Measurements from ENCODE around the gene FOXRED2. TPM values are rescaled to one million over a fixed set of nuclear protein-coding genes. Genes with fewer than 3 reads are reported as not detected.
A peak's percentile ranks its signal among the peaks of the same experiment; 100 is the strongest.

The FOXRED2 gene
- total and polyA plus RNA-seq, 2 of the 8 experiments (the other 6 are each of a cell fraction or from before 2014, with no cell fraction given): 11.5 to 27.8 TPM

DNA sequence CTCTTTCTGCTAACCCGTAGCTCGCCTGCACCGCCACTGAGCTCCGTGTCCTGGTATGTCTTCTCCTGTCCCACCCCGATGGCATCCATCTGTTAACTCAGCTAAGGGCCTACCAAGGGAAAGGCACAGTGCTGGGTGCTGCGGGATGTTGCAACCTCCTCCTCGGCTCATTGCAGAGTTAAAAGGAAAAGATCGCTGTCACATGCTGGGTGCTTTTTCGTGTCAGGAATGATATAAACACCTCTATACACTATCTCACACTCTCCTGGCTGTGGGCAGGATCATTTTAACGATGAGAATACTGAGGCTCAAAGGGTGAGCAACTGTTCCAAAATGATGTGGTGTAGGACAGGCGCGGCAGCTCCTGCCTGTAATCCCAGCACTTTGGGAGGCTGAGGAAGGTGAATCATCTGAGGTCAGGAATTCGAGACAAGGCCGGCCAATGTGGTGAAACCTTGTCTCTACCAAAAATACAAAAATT lies 35.5 kb downstream of the FOXRED2 start:
- H3K27ac ChIP-seq (ENCODE audit: low read depth, low read length): no peak overlapping the region
- peaks cover 0 to 2% (median 0%) of the 10 kb centered on the region in 4 experiments; a peak in 2 of 7 replicates for H3K4me1 ChIP-seq (replicated peaks in 1 of 4; ENCODE audit: control insufficient read depth in 3 of 4, insufficient read depth in 4 of 4, low read length in 3 of 4)
- H2BK20ac ChIP-seq (ENCODE audit: low read length): no peak overlapping the region
- no peak overlapping the region; the same call in 1 of the 2 replicates for H2BK12ac ChIP-seq (ENCODE audit: low read depth, low read length)
- peaks cover 0 to 2% of the 10 kb centered on the region in 2 experiments for H4K20me1 ChIP-seq (replicated peaks in 1 of 2; ENCODE audit: control insufficient read depth in 1 of 2, insufficient read depth in 2 of 2, low read length in 2 of 2)
- POLR2A ChIA-PET (ENCODE audit: partially characterized antibody): interaction anchor here (0.9 to 3.5 kb wide), 8 partner anchors 10 to 173 kb away, joined by 3 to 14 read pairs (median 5); partner anchors contain the start of genes EIF3D and TXN2
- no peak overlapping the region for H2AK5ac ChIP-seq (ENCODE audit: low read depth, low read length)
- H3K18ac ChIP-seq (ENCODE audit: extremely low read depth, low read length): no peak overlapping the region
- 88% methylated on average over 14 of the region's 14 CpGs; no CpG with 5 or more reads in 1 of the 2 experiments for WGBS, 2 experiments (ENCODE audit: extremely low coverage in 1 of 2, insufficient coverage in 1 of 2, insufficient read length in 1 of 2, insufficient replicate concordance in 2 of 2, low coverage in 1 of 2, low lambda C conversion rate in 2 of 2, missing lambda C conversion rate in 1 of 2)
- H4K5ac ChIP-seq (ENCODE audit: insufficient read length, low read depth, low read length): no peak overlapping the region
- H3K4me3 ChIP-seq (ENCODE audit: extremely low read depth in 1 of 4, insufficient read depth in 2 of 4, low read depth in 3 of 4, low read length in 4 of 4): no peak overlapping the region
- H2BK15ac ChIP-seq (ENCODE audit: low read length): no peak overlapping the region
- no peak overlapping the region for H2BK5ac ChIP-seq (ENCODE audit: low read depth, low read length)
- H3K14ac ChIP-seq (ENCODE audit: insufficient read length): no peak overlapping the region
- H3K9me3 ChIP-seq (ENCODE audit: insufficient read depth in 2 of 2, low read depth in 1 of 2, low read length in 1 of 2): no peaks in the 10 kb centered on the region
- no peak overlapping the region for H3K4me2 ChIP-seq (ENCODE audit: insufficient read depth in 1 of 2, low read depth in 2 of 2, low read length in 2 of 2)
- no peak overlapping the region for H3K4ac ChIP-seq (replicated peaks; ENCODE audit: insufficient read length, low read depth, low read length)
- no peak overlapping the region for H3K23ac ChIP-seq (ENCODE audit: insufficient read length)
- H2AFZ ChIP-seq (ENCODE audit: low read length): no peak overlapping the region
- no peak for DNase-seq (ENCODE audit: low read depth in 1 of 2, low spot score in 2 of 2)
- FAIRE-seq: no peak
- H3K27me3 ChIP-seq (replicated peaks in 1 of 4; ENCODE audit: control insufficient read depth in 3 of 4, extremely low read depth in 1 of 4, insufficient read depth in 3 of 4, low read length in 3 of 4): no peaks in the 10 kb centered on the region
- no peak overlapping the region for H2BK120ac ChIP-seq (replicated peaks; ENCODE audit: low read depth, low read length)
- CTCF ChIA-PET (ENCODE audit: partially characterized antibody): interaction anchor here (0.9 to 6.8 kb wide), 34 partner anchors 9 to 277 kb away, joined by 3 to 78 read pairs (median 7); no protein-coding TSS in a partner anchor
- no peaks in the 10 kb centered on the region for H3K23me2 ChIP-seq (ENCODE audit: low read depth, low read length)
- peaks cover 6 to 11% (median 7%) of the 10 kb centered on the region in 4 experiments; a peak in 5 of 8 replicates for H3K36me3 ChIP-seq (ENCODE audit: control insufficient read depth in 2 of 4, insufficient read depth in 4 of 4, low read length in 3 of 4)
- H3K79me2 ChIP-seq (ENCODE audit: control insufficient read depth in 1 of 2, insufficient read depth in 2 of 2, low read length in 2 of 2): no peaks in the 10 kb centered on the region
- no peaks in the 10 kb centered on the region; the same call in 1 of the 2 replicates for H3K79me1 ChIP-seq (ENCODE audit: low read depth, low read length)
- H4K8ac ChIP-seq (ENCODE audit: extremely low read depth, insufficient read depth, low read length): peak overlapping the region; percentile 31; the same call in 1 of the 2 replicates
- no peak overlapping the region for H3K9ac ChIP-seq (replicated peaks in 1 of 4; ENCODE audit: extremely low read depth in 1 of 4, low read depth in 3 of 4, low read length in 3 of 4)
- H3K56ac ChIP-seq (replicated peaks; ENCODE audit: insufficient read length, low read depth, low read length): no peak overlapping the region
- no peak overlapping the region for H4K91ac ChIP-seq (replicated peaks; ENCODE audit: insufficient read length, low read length)
- no peak for TF ChIP-seq CTBP2 (IDR thresholded peaks at IDR 0.05; ENCODE audit: borderline replicate concordance, insufficient read depth, insufficient read length, low read length)
- TF ChIP-seq CBX5 (IDR thresholded peaks at IDR 0.05; ENCODE audit: low read depth, low read length): no peak
- TF ChIP-seq, protein P1, sequence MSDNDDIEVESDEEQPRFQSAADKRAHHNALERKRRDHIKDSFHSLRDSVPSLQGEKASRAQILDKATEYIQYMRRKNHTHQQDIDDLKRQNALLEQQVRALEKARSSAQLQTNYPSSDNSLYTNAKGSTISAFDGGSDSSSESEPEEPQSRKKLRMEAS (IDR thresholded peaks at IDR 0.05): no peak
- TF ChIP-seq, protein P2, sequence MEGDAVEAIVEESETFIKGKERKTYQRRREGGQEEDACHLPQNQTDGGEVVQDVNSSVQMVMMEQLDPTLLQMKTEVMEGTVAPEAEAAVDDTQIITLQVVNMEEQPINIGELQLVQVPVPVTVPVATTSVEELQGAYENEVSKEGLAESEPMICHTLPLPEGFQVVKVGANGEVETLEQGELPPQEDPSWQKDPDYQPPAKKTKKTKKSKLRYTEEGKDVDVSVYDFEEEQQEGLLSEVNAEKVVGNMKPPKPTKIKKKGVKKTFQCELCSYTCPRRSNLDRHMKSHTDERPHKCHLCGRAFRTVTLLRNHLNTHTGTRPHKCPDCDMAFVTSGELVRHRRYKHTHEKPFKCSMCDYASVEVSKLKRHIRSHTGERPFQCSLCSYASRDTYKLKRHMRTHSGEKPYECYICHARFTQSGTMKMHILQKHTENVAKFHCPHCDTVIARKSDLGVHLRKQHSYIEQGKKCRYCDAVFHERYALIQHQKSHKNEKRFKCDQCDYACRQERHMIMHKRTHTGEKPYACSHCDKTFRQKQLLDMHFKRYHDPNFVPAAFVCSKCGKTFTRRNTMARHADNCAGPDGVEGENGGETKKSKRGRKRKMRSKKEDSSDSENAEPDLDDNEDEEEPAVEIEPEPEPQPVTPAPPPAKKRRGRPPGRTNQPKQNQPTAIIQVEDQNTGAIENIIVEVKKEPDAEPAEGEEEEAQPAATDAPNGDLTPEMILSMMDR (IDR thresholded peaks at IDR 0.05; ENCODE audit: control extremely low read depth in 1 of 3, insufficient read depth in 1 of 3, low read depth in 1 of 3, low read length in 3 of 3): no peak
- TF ChIP-seq SIN3A (conservative IDR thresholded peaks at IDR 0.05 in 1 of 2, IDR thresholded peaks at IDR 0.05 in 1 of 2; ENCODE audit: low read depth in 1 of 2, low read length in 2 of 2): no peak
- no peak for TF ChIP-seq EP300 (IDR thresholded peaks at IDR 0.05; ENCODE audit: borderline replicate concordance in 1 of 2, low read depth in 2 of 2, low read length in 2 of 2)
- no peak for TF ChIP-seq TAF7 (optimal IDR thresholded peaks at IDR 0.05; ENCODE audit: borderline replicate concordance, low read depth, low read length)
- no peak for TF ChIP-seq SUZ12 (IDR thresholded peaks at IDR 0.05; ENCODE audit: low read length)
- no peak for TF ChIP-seq BCL11A (IDR thresholded peaks at IDR 0.05; ENCODE audit: low read depth in 2 of 2, low read length in 2 of 2)
